H9 (cell line): ENCODE results near the gene E2F1. TPM values are rescaled to one million over a fixed set of nuclear protein-coding genes. Genes with fewer than 3 reads are reported as not detected.
A peak's percentile ranks its signal among the peaks of the same experiment; 100 is the strongest.

Source experiments
- DNase-seq: peaks from one replicate; pipeline ENCODE4 v3.0.0-alpha.2; 2017
- H2AFZ ChIP-seq: one replicate; pipeline ENCODE4 v1.6.1; 2013; ENCODE audit warnings: mild to moderate bottlenecking, low read length, control low read depth, moderate library complexity
- H2AK5ac ChIP-seq: 2 replicates; pipeline ENCODE4 v1.6.1; 2013; ENCODE audit warnings: low read length, control low read depth, mixed read lengths; ENCODE audit not compliant: insufficient read length
- H2BK120ac ChIP-seq: one replicate; pipeline ENCODE4 v1.6.1; 2013; ENCODE audit warnings: low read depth, mild to moderate bottlenecking, low read length, control low read depth, inconsistent platforms; ENCODE audit not compliant: poor library complexity, severe bottlenecking
- H2BK12ac ChIP-seq: 2 replicates; pipeline ENCODE4 v1.6.1; 2013; ENCODE audit warnings: low read length, control low read depth, mixed read lengths, low read depth; ENCODE audit not compliant: insufficient read length
- H2BK15ac ChIP-seq: 2 replicates; pipeline ENCODE4 v1.6.1; 2013; ENCODE audit warnings: low read depth, low read length, control low read depth
- H2BK20ac ChIP-seq: one replicate; pipeline ENCODE4 v1.6.1; 2013; ENCODE audit warnings: low read depth, mild to moderate bottlenecking, low read length, control low read depth, inconsistent platforms; ENCODE audit not compliant: poor library complexity, severe bottlenecking
- H2BK5ac ChIP-seq: 2 replicates; pipeline ENCODE4 v1.6.1; 2013; ENCODE audit warnings: low read length, control low read depth, mixed read lengths; ENCODE audit not compliant: insufficient read length
- H3K14ac ChIP-seq: 2 replicates; pipeline ENCODE4 v1.6.1; 2013; ENCODE audit warnings: low read length, control low read depth; ENCODE audit not compliant: insufficient read depth
- H3K18ac ChIP-seq: 2 replicates; pipeline ENCODE4 v1.6.1; 2013; ENCODE audit warnings: low read depth, mild to moderate bottlenecking, mixed read lengths, low read length, control low read depth; ENCODE audit not compliant: insufficient read length
- H3K23ac ChIP-seq: 2 replicates; pipeline ENCODE4 v1.6.1; 2013; ENCODE audit warnings: low read length, control low read depth, mixed read lengths, low read depth; ENCODE audit not compliant: insufficient read length
- H3K23me2 ChIP-seq: 2 replicates; pipeline ENCODE4 v1.6.1; 2013; ENCODE audit warnings: low read depth, mild to moderate bottlenecking, mixed read lengths, low read length, control low read depth; ENCODE audit not compliant: insufficient read length, poor library complexity, severe bottlenecking
- H3K27ac ChIP-seq: 2 replicates; pipeline ENCODE4 v1.5.1; 2013; ENCODE audit warnings: low read length, control low read depth, mixed read lengths, low read depth; ENCODE audit not compliant: insufficient read length
- H3K27me3 ChIP-seq: 2 replicates; pipeline ENCODE4 v1.6.1; 2013; ENCODE audit warnings: low read length, control low read depth, inconsistent platforms; ENCODE audit not compliant: insufficient read depth
- H3K4ac ChIP-seq: 2 replicates; pipeline ENCODE4 v1.6.1; 2013; ENCODE audit warnings: low read depth, mild to moderate bottlenecking, control low read depth, inconsistent platforms, low read length, moderate library complexity
- H3K4me1 ChIP-seq: 2 replicates; pipeline ENCODE4 v1.6.1; 2013; ENCODE audit warnings: low read length, control low read depth, inconsistent platforms; ENCODE audit not compliant: insufficient read depth
- H3K4me2 ChIP-seq: 2 replicates; pipeline ENCODE4 v1.6.1; 2013; ENCODE audit warnings: low read length, control low read depth, mixed read lengths; ENCODE audit not compliant: insufficient read length, insufficient read depth
- H3K56ac ChIP-seq: 2 replicates; pipeline ENCODE4 v1.6.1; 2013; ENCODE audit warnings: low read depth, mild to moderate bottlenecking, mixed read lengths, low read length, control low read depth; ENCODE audit not compliant: insufficient read length
- H3K79me1 ChIP-seq: 2 replicates; pipeline ENCODE4 v1.6.1; 2013; ENCODE audit warnings: low read depth, mild to moderate bottlenecking, moderate library complexity, low read length, control low read depth, inconsistent platforms; ENCODE audit not compliant: insufficient read depth, poor library complexity, severe bottlenecking
- H3K79me2 ChIP-seq: 2 replicates; pipeline ENCODE4 v1.6.1; 2013; ENCODE audit warnings: low read length, control low read depth, inconsistent platforms; ENCODE audit not compliant: insufficient read depth
- H3K9ac ChIP-seq: 2 replicates; pipeline ENCODE4 v1.6.1; 2013; ENCODE audit warnings: low read length, control low read depth, mixed read lengths; ENCODE audit not compliant: insufficient read length; ENCODE audit errors: extremely low read depth
- H3K9me3 ChIP-seq: one replicate; pipeline ENCODE4 v1.6.1; 2013; ENCODE audit warnings: low read depth, low read length, inconsistent platforms; ENCODE audit not compliant: control insufficient read depth
- H3T11ph ChIP-seq: one replicate; pipeline ENCODE4 v1.6.1; 2013; ENCODE audit warnings: mild to moderate bottlenecking, low read length, control low read depth, inconsistent platforms
- H4K20me1 ChIP-seq: one replicate; pipeline ENCODE4 v1.6.1; 2013; ENCODE audit not compliant: control insufficient read depth, insufficient read length, insufficient read depth
- H4K5ac ChIP-seq: 2 replicates; pipeline ENCODE4 v1.6.1; 2013; ENCODE audit warnings: low read depth, mild to moderate bottlenecking, mixed read lengths, low read length, control low read depth; ENCODE audit not compliant: insufficient read length
- H4K8ac ChIP-seq: replicated peaks from 2 replicates; pipeline ENCODE4 v1.6.1; 2013; ENCODE audit warnings: low read length, control low read depth, mixed read lengths, low read depth; ENCODE audit not compliant: insufficient read length
- H4K91ac ChIP-seq: 2 replicates; pipeline ENCODE4 v1.6.1; 2013; ENCODE audit warnings: low read depth, mild to moderate bottlenecking, moderate library complexity, mixed read lengths, low read length, control low read depth; ENCODE audit not compliant: insufficient read length
- H3K27ac Mint-ChIP-seq, 3 experiments: 2 replicates in 2 of 3; 3 replicates in 1 of 3; pipeline ENCODE4 v1.8.0; 2020 to 2021; ENCODE audit warnings: mixed read lengths in 3 of 3, mild to moderate bottlenecking in 1 of 3, moderate library complexity in 1 of 3
- H3K27me3 Mint-ChIP-seq: 2 replicates; pipeline ENCODE4 v1.8.0; 2021; ENCODE audit warnings: low read depth, mild to moderate bottlenecking, moderate library complexity, mixed read lengths
- H3K36me3 Mint-ChIP-seq, 3 experiments: 2 replicates in 2 of 3; 3 replicates in 1 of 3; pipeline ENCODE4 v1.8.0; 2020 to 2021; ENCODE audit warnings: low read depth in 3 of 3, mixed read lengths in 3 of 3; ENCODE audit not compliant: insufficient read depth in 1 of 3
- H3K4me1 Mint-ChIP-seq, 2 experiments: 2 replicates each; pipeline ENCODE4 v1.8.0; 2020; ENCODE audit warnings: mixed read lengths in 2 of 2
- H3K4me3 Mint-ChIP-seq, 2 experiments: 2 replicates in 1 of 2; 3 replicates in 1 of 2; pipeline ENCODE4 v1.8.0; 2020 to 2021; ENCODE audit warnings: mild to moderate bottlenecking in 2 of 2, mixed read lengths in 2 of 2, moderate library complexity in 1 of 2
- H3K9me3 Mint-ChIP-seq, 2 experiments: 2 replicates in 1 of 2; 3 replicates in 1 of 2; pipeline ENCODE4 v1.8.0; 2020; ENCODE audit warnings: mild to moderate bottlenecking in 2 of 2, mixed read lengths in 2 of 2, moderate library complexity in 1 of 2
- WGBS: extraction: QIAGEN DNeasy Blood & Tissue Kit; methylation state at CpG from one replicate; pipeline ENCODE4 v1.1.7; 2013; ENCODE audit warnings: missing lambda C conversion rate, low lambda C conversion rate, mixed read lengths; ENCODE audit not compliant: insufficient read length; ENCODE audit errors: extremely low coverage; 5-methylcytosine and 5-hydroxymethylcytosine counted together
- total RNA-seq: library from RNA; stranded (reverse); gene quantifications from 2 replicates; pipeline ENCODE4 v1.2.1, GENCODE V29; 2021
- TF ChIP-seq, protein P1 (sequence below): fragments of 200-600 bp; sonication (generic); conservative IDR thresholded peaks from 3 replicates; pipeline ENCODE4 v1.8.0; 2021; ENCODE audit warnings: antibody characterized with exemption, mild to moderate bottlenecking

The E2F1 gene
- total RNA-seq, 1 experiment from 2014 or later = 58.7 TPM

DNA sequence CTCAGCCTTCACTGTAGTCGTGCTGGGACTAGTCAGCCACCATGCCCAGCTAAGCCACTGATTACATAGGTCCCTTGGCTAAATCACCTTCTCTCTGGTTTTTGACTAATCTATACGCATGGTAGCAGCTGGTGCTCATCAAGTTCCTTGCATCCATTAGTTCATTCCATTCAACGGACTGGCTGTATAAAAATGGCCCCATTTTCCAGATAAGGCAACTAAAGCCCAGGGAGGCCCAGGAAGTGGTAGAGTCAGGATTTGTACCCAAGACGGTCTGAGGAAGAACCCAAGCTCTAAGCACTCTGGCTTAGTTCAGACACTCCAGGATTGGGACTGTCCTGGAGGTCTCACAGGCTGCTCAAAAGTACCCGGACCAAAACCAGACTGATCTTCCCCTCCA, 4.9 kb downstream of the E2F1 start:
- Mint-ChIP-seq H3K27me3 (no peaks in the 10 kb centered on the region), H3K4me3 (no peak overlapping the region), H3K9me3 (no peaks in the 10 kb centered on the region), H3K27ac (peak overlapping the region in 2 of 3 experiments; percentile 31 to 54; a peak in 3 of 7 replicates), H3K36me3 (peaks cover 26 to 57% (median 40%) of the 10 kb centered on the region in 3 experiments; a peak in 6 of 7 replicates), H3K4me1 (peaks cover 19% of the 10 kb centered on the region in 2 experiments)
- Histone ChIP-seq H3K79me2 (peaks cover 7% of the 10 kb centered on the region; the same call in 1 of the 2 replicates), H2BK20ac (no peak overlapping the region), H3K4me2 (no peak overlapping the region), H3K9ac (no peak overlapping the region), H3K4ac (no peak overlapping the region), H4K91ac (no peak overlapping the region), H3K56ac (no peak overlapping the region), H3K9me3 (no peaks in the 10 kb centered on the region), H2BK5ac (no peak overlapping the region), H2AFZ (no peak overlapping the region), H3K79me1 (no peaks in the 10 kb centered on the region), H3K23ac (no peak overlapping the region), H4K5ac (no peak overlapping the region), H3K27me3 (no peaks in the 10 kb centered on the region), H3K4me1 (no peaks in the 10 kb centered on the region), H2BK12ac (no peak overlapping the region), H3K14ac (no peak overlapping the region), H2BK120ac (no peak overlapping the region), H3K18ac (no peak overlapping the region), H2BK15ac (no peak overlapping the region), H4K8ac (no peak overlapping the region), H2AK5ac (no peak overlapping the region), H3T11ph (no peak overlapping the region), H4K20me1 (no peaks in the 10 kb centered on the region), H3K23me2 (peaks cover 10% of the 10 kb centered on the region), H3K27ac (no peak overlapping the region)
- no peak for DNase-seq
- TF ChIP-seq, protein P1, sequence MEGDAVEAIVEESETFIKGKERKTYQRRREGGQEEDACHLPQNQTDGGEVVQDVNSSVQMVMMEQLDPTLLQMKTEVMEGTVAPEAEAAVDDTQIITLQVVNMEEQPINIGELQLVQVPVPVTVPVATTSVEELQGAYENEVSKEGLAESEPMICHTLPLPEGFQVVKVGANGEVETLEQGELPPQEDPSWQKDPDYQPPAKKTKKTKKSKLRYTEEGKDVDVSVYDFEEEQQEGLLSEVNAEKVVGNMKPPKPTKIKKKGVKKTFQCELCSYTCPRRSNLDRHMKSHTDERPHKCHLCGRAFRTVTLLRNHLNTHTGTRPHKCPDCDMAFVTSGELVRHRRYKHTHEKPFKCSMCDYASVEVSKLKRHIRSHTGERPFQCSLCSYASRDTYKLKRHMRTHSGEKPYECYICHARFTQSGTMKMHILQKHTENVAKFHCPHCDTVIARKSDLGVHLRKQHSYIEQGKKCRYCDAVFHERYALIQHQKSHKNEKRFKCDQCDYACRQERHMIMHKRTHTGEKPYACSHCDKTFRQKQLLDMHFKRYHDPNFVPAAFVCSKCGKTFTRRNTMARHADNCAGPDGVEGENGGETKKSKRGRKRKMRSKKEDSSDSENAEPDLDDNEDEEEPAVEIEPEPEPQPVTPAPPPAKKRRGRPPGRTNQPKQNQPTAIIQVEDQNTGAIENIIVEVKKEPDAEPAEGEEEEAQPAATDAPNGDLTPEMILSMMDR = no peak
- WGBS = no CpG with 5 or more reads among the region's 5 CpGs
